ENCODE results near the gene SMC3. TPM values are rescaled to one million over a fixed set of nuclear protein-coding genes. Genes with fewer than 3 reads are reported as not detected.

The SMC3 gene
- total and polyA plus RNA-seq, 10 donors: 10.4 to 41.2 (median 33.8) TPM

DNA sequence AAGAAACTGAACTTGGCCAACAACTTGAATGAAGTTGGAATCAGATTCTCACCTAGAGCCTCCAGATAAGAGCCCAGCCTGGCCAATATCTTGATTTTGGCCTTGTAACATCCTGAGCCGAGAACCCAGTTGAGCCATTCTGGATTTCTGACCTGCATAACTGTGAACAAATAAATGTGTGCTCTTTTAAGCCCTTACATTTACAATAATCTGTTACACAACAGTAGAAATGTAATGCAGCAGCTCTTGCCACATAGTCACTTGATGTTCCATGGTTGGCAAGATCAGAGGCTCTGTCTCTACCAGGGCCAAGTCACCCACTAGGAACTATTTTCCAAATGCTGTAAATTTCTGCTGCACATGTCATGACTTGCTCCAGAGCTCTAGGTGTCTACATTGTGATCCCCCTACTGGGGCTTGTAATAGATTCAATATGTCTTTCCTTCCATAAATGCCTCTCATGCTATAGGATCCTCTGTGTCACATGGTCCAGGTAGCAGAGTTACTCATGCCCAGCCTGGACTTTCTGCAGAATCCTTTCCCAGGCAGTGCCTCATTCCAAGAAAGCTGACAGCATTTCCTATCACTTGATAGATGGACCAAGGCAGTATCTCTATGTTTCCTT lies 65.2 kb downstream of the SMC3 start:
- no peaks in the 10 kb centered on the region for H3K4me1 ChIP-seq
- no peaks in the 10 kb centered on the region for H3K36me3 ChIP-seq
- peaks cover 0 to 11% (median 0%) of the 10 kb centered on the region in 7 donors for H3K27me3 ChIP-seq (replicated peaks in 1 of 7)
- no peak overlapping the region for H3K27ac ChIP-seq
- intact Hi-C loops (cut with DNase I; ENCODE audit: low total_unique reads): no loop called here
- H3K9me3 ChIP-seq: no peaks in the 10 kb centered on the region
- H3K4me3 ChIP-seq: no peak overlapping the region
- 81 to 100% (median 88%) methylated on average over 1 of the region's 1 CpG for WGBS, 5 donors
- no peak for DNase-seq
- TF ChIP-seq POLR2AphosphoS5 (IDR thresholded peaks at IDR 0.05) (no peak), POLR2A (IDR thresholded peaks at IDR 0.05) (no peak)
- TF ChIP-seq, protein P1, sequence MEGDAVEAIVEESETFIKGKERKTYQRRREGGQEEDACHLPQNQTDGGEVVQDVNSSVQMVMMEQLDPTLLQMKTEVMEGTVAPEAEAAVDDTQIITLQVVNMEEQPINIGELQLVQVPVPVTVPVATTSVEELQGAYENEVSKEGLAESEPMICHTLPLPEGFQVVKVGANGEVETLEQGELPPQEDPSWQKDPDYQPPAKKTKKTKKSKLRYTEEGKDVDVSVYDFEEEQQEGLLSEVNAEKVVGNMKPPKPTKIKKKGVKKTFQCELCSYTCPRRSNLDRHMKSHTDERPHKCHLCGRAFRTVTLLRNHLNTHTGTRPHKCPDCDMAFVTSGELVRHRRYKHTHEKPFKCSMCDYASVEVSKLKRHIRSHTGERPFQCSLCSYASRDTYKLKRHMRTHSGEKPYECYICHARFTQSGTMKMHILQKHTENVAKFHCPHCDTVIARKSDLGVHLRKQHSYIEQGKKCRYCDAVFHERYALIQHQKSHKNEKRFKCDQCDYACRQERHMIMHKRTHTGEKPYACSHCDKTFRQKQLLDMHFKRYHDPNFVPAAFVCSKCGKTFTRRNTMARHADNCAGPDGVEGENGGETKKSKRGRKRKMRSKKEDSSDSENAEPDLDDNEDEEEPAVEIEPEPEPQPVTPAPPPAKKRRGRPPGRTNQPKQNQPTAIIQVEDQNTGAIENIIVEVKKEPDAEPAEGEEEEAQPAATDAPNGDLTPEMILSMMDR (IDR thresholded peaks at IDR 0.05 in 8 of 11, conservative IDR thresholded peaks at IDR 0.05 in 3 of 11): no peak

DNA sequence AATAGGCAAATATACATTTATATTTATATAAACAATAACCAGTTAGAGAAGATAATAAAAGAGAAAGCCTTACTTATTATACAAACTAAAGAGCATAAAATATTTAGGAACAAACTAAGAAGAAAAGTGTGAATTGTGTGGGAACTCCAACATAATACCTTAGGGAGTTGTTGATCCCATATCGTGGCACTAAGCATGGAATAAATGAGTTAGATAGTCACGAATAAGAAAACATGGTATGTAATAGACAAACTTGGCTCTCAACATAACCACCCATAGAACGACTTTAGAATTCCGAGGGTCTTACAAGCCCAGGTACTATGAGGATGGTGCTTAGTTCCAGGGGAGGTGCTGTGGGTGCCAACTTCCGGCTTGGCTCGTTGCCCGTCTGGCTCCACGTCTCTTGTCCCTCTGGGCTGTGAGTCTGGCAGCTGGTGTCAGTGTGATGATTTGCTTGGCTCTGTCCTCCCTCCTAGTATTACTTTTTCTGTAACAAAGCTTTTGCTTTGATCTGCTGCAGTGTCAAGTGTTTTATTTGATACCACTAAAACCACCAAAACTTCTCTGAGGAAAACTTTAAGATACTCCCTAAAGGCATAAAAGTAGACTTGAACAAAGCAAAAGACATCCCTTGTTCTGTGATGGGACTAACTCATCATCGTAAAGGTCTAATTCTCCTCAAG lies 67.2 kb downstream of the SMC3 start:
- no peak overlapping the region for H3K27ac ChIP-seq
- intact Hi-C loops (cut with DNase I; ENCODE audit: low total_unique reads): no loop called here
- WGBS, 5 donors: 71 to 82% (median 78%) methylated on average over 9 of the region's 9 CpGs
- peaks cover 0 to 27% (median 0%) of the 10 kb centered on the region in 7 donors for H3K27me3 ChIP-seq (replicated peaks in 1 of 7)
- TF ChIP-seq, protein P1 (IDR thresholded peaks at IDR 0.05 in 8 of 11, conservative IDR thresholded peaks at IDR 0.05 in 3 of 11): no peak
- TF ChIP-seq POLR2AphosphoS5 (IDR thresholded peaks at IDR 0.05) (no peak), POLR2A (IDR thresholded peaks at IDR 0.05) (no peak)
- no peaks in the 10 kb centered on the region for H3K36me3 ChIP-seq
- no peak for DNase-seq
- H3K4me1 ChIP-seq: no peaks in the 10 kb centered on the region
- H3K4me3 ChIP-seq: no peak overlapping the region
- no peaks in the 10 kb centered on the region for H3K9me3 ChIP-seq

DNA sequence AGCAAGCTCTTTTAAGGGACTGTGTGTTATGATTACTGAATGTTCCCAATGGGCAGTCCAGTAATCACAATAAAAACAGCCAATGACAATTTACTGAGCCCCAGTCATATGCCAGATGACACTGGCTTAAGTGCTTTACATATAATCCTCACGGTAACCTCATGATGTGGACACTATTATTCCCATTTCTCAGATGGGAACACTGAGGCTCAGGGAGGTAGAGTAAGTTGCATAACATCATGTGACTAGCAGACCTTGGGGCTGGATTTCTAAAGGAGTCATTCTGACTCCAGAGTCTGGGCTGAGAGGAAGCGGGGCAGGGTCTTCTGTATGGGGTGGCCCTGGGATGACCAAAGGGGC lies 69.1 kb downstream of the SMC3 start:
- WGBS, 5 donors: 83 to 100% (median 96%) methylated on average over 2 of the region's 2 CpGs
- TF ChIP-seq, protein P1 (IDR thresholded peaks at IDR 0.05 in 8 of 11, conservative IDR thresholded peaks at IDR 0.05 in 3 of 11): no peak
- TF ChIP-seq POLR2A (IDR thresholded peaks at IDR 0.05) (no peak), POLR2AphosphoS5 (IDR thresholded peaks at IDR 0.05) (no peak)
- Histone ChIP-seq H3K27ac (no peak overlapping the region), H3K36me3 (no peaks in the 10 kb centered on the region), H3K4me3 (no peak overlapping the region), H3K27me3 (replicated peaks in 1 of 7) (peaks cover 0 to 45% (median 5%) of the 10 kb centered on the region in 7 donors), H3K9me3 (no peaks in the 10 kb centered on the region), H3K4me1 (peaks cover 0 to 7% (median 0%) of the 10 kb centered on the region in 6 donors)
- intact Hi-C loops (cut with DNase I; ENCODE audit: low total_unique reads): no loop called here
- DNase-seq: no peak

DNA sequence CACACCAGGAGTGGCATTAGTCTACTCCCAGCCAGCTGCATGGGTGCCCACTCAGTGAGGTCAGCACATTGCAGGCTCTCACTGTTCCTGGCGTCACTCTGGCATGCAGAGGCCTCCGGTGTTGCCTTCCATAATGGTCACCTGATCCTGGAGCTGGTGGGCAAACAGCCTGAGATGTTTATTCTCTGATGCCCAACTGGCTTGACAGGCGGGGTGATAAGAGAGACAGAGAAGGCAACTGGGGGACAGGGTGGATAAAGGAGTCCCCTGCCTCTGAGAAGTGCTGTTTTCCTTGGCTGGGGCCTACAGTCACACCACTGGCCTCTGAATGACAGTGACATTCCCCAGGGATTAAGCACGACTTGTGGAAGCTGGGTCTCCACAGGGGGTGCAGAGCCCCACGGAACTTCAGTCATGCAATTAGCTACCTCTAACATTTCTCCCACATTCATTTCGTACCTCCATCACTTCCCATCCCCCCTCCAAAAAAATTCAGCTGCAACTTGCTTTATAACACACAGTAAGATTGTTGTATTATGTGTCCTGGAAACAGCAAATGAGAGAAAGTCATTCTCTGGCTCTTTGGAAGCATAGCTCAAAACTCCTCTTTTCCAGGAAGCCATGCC lies 69.5 kb downstream of the SMC3 start:
- no peak for DNase-seq
- intact Hi-C loops (cut with DNase I; ENCODE audit: low total_unique reads): no loop called here
- Histone ChIP-seq H3K27me3 (replicated peaks in 1 of 7) (peaks cover 0 to 50% (median 10%) of the 10 kb centered on the region in 7 donors), H3K9me3 (no peaks in the 10 kb centered on the region), H3K27ac (no peak overlapping the region), H3K4me3 (no peak overlapping the region), H3K36me3 (no peaks in the 10 kb centered on the region), H3K4me1 (peaks cover 0 to 8% (median 0%) of the 10 kb centered on the region in 6 donors)
- WGBS, 5 donors: 59 to 78% (median 68%) methylated on average over 3 to 6 of the region's 6 CpGs
- TF ChIP-seq, protein P1 (IDR thresholded peaks at IDR 0.05 in 8 of 11, conservative IDR thresholded peaks at IDR 0.05 in 3 of 11): no peak
- TF ChIP-seq POLR2A (IDR thresholded peaks at IDR 0.05): no peak
- TF ChIP-seq POLR2AphosphoS5 (IDR thresholded peaks at IDR 0.05): no peak

Data from spleen (tissue), 11 donors.